Cardiac fibroblast (primary cell): ENCODE measurements around the gene NGLY1.
A peak's percentile ranks its signal among the peaks of the same experiment; 100 is the strongest.

Experiments
- DNase-seq, 2 donors: peaks; one replicate each; pipeline versions ENCODE4 v3.0.0 to v3.0.0-alpha.2; 2010; ENCODE audit warnings: low read depth in 2 of 2
- H3K4me3 ChIP-seq, 2 donors: replicated peaks in 1 of 2; 1 replicate in 1 of 2; 2 replicates in 1 of 2; pipeline ENCODE4 v1.5.1; 2011; ENCODE audit warnings: low read depth in 2 of 2, low read length in 2 of 2, mild to moderate bottlenecking in 2 of 2, moderate library complexity in 1 of 2
- CTCF ChIP-seq: IDR thresholded peaks from one replicate; pipeline ENCODE4 v1.5.1; 2011; ENCODE audit warnings: low read depth, mild to moderate bottlenecking, low read length, inconsistent platforms

NGLY1 gene

GRCh38 chr3:25713341-25713985 lies 69.8 kb downstream of the NGLY1 start:
- no peak for TF ChIP-seq CTCF
- no peak for DNase-seq
- no peak overlapping the region for H3K4me3 ChIP-seq

- no peak for TF ChIP-seq CTCF
- no peak overlapping the region for H3K4me3 ChIP-seq
- no peak for DNase-seq
Observed at GRCh38 chr3:25711090-25711489, 72.2 kb downstream of the NGLY1 start.

- no peak overlapping the region for H3K4me3 ChIP-seq
- DNase-seq: no peak
- TF ChIP-seq CTCF: no peak
Observed at GRCh38 chr3:25708036-25708435, 75.2 kb downstream of the NGLY1 start.

GRCh38 chr3:25707268-25707926 lies 75.8 kb downstream of the NGLY1 start:
- DNase-seq: no peak
- H3K4me3 ChIP-seq: no peak overlapping the region
- no peak for TF ChIP-seq CTCF

GRCh38 chr3:25706213-25706612 lies 77.0 kb downstream of the NGLY1 start:
- H3K4me3 ChIP-seq: no peak overlapping the region
- DNase-seq: no peak
- TF ChIP-seq CTCF: no peak

GRCh38 chr3:25697553-25697952 lies 85.7 kb downstream of the NGLY1 start:
- no peak for TF ChIP-seq CTCF
- no peak overlapping the region for H3K4me3 ChIP-seq
- peak in 1 of 2 donors; percentile 2 for DNase-seq
